SK-N-SH treated with all-trans-retinoic acid at 6 μM for 48 hours (cell line): ENCODE results near the gene PRRC2A.

ENCODE experiments used
- ARNTL ChIP-seq: fragments of 450-650 bp; formaldehyde crosslinking; IDR thresholded peaks from 2 replicates; pipeline ENCODE4 v1.5.0; 2020; ENCODE audit warnings: low read depth, mild to moderate bottlenecking, moderate library complexity, borderline replicate concordance
- BACH2 ChIP-seq: fragments of 250-450 bp; sonication (Bioruptor Pico); IDR thresholded peaks from 2 replicates; pipeline ENCODE4 v1.9.0; 2021; ENCODE audit warnings: mild to moderate bottlenecking, borderline replicate concordance
- CSDC2 ChIP-seq: fragments of 250-450 bp; sonication (Bioruptor Pico); IDR thresholded peaks from 2 replicates; pipeline ENCODE4 v1.5.0; 2020; ENCODE audit warnings: mild to moderate bottlenecking, moderate library complexity
- ESRRG ChIP-seq: fragments of 250-450 bp; sonication (Bioruptor Pico); IDR thresholded peaks from 2 replicates; pipeline ENCODE4 v1.6.1; 2021; ENCODE audit warnings: mild to moderate bottlenecking
- GLIS3 ChIP-seq: fragments of 250-450 bp; sonication (Bioruptor Pico); IDR thresholded peaks from 2 replicates; pipeline ENCODE4 v1.5.0; 2020; ENCODE audit warnings: mild to moderate bottlenecking, moderate library complexity
- PPARA ChIP-seq: fragments of 250-450 bp; sonication (Bioruptor Pico); IDR thresholded peaks from 2 replicates; pipeline ENCODE4 v1.5.0; 2020; ENCODE audit warnings: mild to moderate bottlenecking, borderline replicate concordance
- SNAI2 ChIP-seq: fragments of 250-450 bp; sonication (Bioruptor Pico); IDR thresholded peaks from 2 replicates; pipeline ENCODE4 v1.5.0; 2020; ENCODE audit warnings: mild to moderate bottlenecking, moderate library complexity
- TOX ChIP-seq: fragments of 250-450 bp; sonication (Bioruptor Pico); IDR thresholded peaks from 2 replicates; pipeline ENCODE4 v1.8.0; 2021; ENCODE audit warnings: mild to moderate bottlenecking, moderate library complexity, borderline replicate concordance
- ZFP3 ChIP-seq: fragments of 250-450 bp; sonication (Bioruptor Pico); IDR thresholded peaks from 2 replicates; pipeline ENCODE4 v1.5.0; 2020; ENCODE audit warnings: mild to moderate bottlenecking, moderate library complexity
- ZFP30 ChIP-seq: fragments of 450-650 bp; formaldehyde crosslinking; IDR thresholded peaks from 2 replicates; pipeline ENCODE4 v1.5.0; 2022; ENCODE audit warnings: mild to moderate bottlenecking, moderate library complexity
- ZNF8 ChIP-seq: fragments of 450-650 bp; formaldehyde crosslinking; IDR thresholded peaks from 2 replicates; pipeline ENCODE4 v1.5.0; 2020; ENCODE audit warnings: mild to moderate bottlenecking, moderate library complexity
- TF ChIP-seq, protein P1 (sequence below): fragments of 250-450 bp; sonication (Bioruptor Pico); IDR thresholded peaks from 2 replicates; pipeline ENCODE4 v1.8.0; 2020; ENCODE audit warnings: mild to moderate bottlenecking, moderate library complexity, borderline replicate concordance
- TF ChIP-seq, protein P2 (sequence below): fragments of 250-450 bp; sonication (Bioruptor Pico); IDR thresholded peaks from 2 replicates; pipeline ENCODE4 v1.5.1; 2020; ENCODE audit warnings: low read depth, mild to moderate bottlenecking, moderate library complexity
- TF ChIP-seq, protein P3 (sequence below): fragments of 250-450 bp; sonication (Bioruptor Pico); IDR thresholded peaks from 2 replicates; pipeline ENCODE4 v1.5.1; 2021; ENCODE audit warnings: mild to moderate bottlenecking, moderate library complexity

DNA sequence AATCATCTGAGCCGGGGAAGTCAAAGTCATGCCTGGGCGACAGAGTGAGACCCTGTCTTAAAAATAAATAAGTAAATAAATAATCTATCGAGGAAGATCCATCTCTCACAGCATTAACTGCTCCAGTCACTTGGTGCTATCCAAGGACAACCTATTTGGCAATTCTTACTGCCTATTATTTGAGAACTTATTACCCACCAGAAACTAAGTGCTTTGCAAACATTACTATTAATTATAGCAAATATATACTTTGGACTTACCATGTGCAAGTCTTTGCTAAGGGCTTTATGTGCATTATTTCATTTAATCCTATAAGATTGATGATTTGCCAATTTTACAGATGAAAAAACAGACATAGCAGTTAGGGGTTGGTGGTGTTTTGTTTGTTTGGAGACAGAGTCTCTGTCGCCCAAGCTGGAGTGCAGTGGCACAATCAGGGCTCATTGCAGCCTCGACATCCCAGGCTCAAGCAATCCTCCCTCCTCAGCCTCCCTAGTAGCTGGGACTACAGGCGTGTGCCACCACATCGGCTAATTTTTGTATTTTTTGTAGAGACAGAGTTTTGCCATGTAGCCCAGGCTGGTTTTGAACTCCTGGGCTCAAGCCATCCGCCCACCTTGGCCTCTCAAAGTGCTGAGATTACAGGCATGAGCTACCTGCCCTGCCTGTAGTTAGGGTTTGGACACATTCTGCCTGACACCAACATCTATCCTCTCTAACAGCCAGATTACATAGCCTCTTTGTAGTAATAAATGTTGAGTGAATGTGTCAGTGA, 34.2 kb downstream of the PRRC2A start:
- no peak for TF ChIP-seq SNAI2 (CRISPR knock-in tag)
- TF ChIP-seq CSDC2 (CRISPR knock-in tag): no peak
- TF ChIP-seq ZFP3 (CRISPR knock-in tag): no peak
- TF ChIP-seq, protein P1, sequence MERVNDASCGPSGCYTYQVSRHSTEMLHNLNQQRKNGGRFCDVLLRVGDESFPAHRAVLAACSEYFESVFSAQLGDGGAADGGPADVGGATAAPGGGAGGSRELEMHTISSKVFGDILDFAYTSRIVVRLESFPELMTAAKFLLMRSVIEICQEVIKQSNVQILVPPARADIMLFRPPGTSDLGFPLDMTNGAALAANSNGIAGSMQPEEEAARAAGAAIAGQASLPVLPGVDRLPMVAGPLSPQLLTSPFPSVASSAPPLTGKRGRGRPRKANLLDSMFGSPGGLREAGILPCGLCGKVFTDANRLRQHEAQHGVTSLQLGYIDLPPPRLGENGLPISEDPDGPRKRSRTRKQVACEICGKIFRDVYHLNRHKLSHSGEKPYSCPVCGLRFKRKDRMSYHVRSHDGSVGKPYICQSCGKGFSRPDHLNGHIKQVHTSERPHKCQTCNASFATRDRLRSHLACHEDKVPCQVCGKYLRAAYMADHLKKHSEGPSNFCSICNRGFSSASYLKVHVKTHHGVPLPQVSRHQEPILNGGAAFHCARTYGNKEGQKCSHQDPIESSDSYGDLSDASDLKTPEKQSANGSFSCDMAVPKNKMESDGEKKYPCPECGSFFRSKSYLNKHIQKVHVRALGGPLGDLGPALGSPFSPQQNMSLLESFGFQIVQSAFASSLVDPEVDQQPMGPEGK (CRISPR knock-in tag): no peak
- no peak for TF ChIP-seq ZFP30
- no peak for TF ChIP-seq BACH2 (CRISPR knock-in tag)
- TF ChIP-seq, protein P2, sequence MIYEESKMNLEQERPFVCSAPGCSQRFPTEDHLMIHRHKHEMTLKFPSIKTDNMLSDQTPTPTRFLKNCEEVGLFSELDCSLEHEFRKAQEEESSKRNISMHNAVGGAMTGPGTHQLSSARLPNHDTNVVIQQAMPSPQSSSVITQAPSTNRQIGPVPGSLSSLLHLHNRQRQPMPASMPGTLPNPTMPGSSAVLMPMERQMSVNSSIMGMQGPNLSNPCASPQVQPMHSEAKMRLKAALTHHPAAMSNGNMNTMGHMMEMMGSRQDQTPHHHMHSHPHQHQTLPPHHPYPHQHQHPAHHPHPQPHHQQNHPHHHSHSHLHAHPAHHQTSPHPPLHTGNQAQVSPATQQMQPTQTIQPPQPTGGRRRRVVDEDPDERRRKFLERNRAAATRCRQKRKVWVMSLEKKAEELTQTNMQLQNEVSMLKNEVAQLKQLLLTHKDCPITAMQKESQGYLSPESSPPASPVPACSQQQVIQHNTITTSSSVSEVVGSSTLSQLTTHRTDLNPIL (CRISPR knock-in tag): no peak
- no peak for TF ChIP-seq ESRRG
- no peak for TF ChIP-seq ARNTL (CRISPR knock-in tag)
- TF ChIP-seq PPARA (CRISPR knock-in tag): no peak
- no peak for TF ChIP-seq GLIS3
- no peak for TF ChIP-seq ZNF8
- TF ChIP-seq, protein P3, sequence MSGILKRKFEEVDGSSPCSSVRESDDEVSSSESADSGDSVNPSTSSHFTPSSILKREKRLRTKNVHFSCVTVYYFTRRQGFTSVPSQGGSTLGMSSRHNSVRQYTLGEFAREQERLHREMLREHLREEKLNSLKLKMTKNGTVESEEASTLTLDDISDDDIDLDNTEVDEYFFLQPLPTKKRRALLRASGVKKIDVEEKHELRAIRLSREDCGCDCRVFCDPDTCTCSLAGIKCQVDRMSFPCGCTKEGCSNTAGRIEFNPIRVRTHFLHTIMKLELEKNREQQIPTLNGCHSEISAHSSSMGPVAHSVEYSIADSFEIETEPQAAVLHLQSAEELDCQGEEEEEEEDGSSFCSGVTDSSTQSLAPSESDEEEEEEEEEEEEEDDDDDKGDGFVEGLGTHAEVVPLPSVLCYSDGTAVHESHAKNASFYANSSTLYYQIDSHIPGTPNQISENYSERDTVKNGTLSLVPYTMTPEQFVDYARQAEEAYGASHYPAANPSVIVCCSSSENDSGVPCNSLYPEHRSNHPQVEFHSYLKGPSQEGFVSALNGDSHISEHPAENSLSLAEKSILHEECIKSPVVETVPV (CRISPR knock-in tag): no peak
- no peak for TF ChIP-seq TOX (CRISPR knock-in tag)
